Measurements from ENCODE around the gene NUDCD3.
A peak's percentile ranks its signal among the peaks of the same experiment; 100 is the strongest.
"Not testable (repeated sequence)": the region's sequence is repeated elsewhere in the genome, so short reads cannot be mapped to it uniquely, and the experiment has no call there.

The NUDCD3 gene

DNA sequence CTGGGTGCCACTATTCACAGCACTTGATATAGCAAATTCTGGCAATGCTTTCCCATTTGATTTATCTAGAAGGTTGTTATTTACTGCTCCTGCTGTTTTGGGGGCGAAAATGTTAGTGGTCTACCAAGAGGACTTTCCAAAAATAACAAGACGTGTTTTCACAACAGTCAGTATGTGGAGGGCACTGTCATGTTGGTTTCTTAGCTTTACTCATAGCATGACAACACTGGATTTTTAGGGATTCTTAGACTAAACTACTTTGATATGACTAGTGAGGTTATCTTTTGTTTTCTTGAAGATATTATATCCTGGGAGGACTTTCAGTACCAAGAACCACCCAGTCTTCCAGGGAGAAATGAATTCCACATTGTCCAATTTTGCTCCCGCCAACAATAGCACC, 49.4 kb downstream of the NUDCD3 start:
- no peak for DNase-seq

DNA sequence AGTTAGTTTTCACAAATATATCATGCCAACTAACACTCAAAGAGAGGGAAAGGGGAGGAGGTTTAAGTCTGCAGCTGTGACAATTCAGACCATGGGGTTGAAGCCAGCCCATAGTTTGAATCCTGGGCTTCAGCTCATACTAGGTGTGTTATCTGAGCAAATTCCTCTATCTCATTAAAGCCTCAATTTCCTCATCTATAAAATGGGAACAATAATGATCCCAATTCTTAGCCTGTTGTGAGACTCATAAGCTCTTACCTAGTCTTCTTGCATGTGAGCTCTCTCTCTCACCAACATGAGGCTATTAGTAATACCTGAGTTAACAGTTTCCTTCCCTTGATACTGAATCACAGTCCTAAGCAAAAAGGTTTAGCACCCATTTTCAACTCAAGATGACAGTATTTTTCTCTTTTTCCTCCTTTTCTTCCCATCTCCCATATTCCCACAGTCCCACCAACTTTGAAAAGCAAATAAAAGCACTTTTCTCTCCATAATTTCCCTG, 49.8 kb downstream of the NUDCD3 start:
- DNase-seq = no peak

GRCh38 chr7:44439926-44440325, 50.5 kb downstream of the NUDCD3 start:
- no peak for DNase-seq

DNA sequence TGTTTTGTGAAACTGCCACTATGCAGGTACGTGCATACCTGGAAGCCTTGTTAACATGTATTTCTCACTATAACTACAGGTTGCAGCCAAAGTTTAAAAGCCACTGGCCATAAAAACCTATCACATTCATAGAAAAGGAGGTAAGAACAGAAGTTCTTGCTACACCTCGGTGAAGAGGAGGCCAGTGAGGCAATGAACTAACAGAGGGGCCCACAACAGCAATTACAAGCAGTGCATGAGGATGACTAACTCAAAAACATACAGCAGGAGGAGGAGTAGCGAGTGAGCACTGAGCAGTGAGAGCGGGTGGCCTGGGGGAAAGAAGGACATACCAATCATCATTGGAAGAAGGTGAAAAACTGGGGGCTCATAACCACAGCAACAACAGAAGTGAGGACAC, 51.6 kb downstream of the NUDCD3 start:
- DNase-seq = no peak

DNA sequence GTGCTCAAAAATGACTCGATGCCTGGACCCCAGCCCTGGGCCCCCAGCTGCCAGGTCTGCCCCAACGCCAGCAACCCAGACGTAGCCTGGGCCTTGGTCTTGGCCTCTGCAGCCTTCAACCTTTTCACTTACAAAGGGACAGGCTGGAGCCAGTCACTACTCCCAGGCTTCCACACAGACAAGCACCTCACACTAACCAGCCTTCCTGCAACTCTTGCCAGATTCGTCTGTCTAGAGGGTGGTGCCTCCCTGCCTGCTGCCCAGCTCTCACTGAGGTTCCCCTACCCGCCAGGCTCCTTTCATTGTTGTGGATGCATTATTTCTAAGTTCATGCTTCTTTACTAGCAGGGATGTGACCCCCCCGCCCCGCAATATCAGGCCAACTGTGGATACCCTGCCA, 56.3 kb downstream of the NUDCD3 start:
- no peak for DNase-seq

DNA sequence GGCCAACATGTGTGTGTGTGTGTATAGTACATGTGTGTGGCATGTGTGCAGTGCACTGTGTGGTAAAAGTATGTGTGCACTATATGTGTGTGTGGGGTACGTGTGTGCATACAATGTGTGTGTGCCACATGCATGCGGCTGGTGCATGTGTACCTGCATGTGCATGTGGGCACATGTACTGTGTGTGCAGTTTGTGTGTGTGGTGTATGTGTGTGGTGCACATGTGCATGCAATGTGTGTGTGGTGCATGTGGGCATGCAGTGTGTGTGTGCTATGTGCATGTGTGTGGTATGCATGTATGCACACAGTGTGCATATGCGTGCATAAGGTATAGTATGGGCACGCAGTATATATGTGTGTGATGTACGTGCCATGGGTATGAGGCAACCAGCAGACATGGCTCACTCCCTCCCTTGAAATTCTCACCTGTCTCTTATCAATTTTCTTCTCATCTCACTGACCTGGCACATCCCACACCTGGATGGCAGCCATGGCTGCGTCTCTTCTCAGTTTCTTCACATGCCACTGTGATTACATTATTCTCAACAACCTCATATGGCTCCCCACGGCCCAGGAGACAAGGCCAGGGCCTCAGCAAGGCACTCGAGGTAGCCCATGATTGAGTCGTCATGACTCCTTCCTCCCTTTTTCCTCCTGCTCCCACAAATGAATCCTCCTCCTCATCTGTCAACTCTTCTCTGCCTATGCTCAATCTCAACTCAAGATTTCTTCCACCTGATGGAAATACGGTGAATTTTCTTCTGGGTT, 57.0 kb downstream of the NUDCD3 start:
- DNase-seq = no peak

DNA sequence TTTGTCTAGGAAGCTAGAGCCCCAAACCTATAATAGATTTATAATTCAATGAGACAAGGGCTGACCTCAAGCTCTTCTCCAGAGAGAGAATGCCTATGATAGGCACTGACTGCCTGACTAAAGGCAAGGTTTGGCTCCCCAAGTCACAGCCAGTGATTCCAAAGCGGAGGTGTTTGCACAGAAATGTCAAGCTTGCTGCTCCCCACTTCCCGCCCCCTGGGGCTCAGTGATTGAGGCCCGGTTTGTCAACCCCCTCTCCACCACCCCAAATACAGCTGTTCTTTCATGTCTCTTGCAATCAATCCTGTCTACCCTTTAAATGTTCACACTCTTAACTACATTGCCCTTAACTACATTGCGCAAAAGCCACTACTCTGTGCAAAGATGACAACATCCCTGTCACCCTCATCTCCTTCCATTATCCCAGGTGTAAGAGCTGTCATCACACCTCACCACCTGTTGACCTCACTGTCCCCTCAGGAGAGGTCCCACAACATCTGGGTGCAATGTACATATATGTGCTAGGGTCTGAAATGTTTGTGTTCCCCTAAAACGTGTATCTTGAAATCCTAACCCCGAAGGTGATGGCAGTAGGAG, 58.0 kb downstream of the NUDCD3 start:
- no peak for DNase-seq

GRCh38 chr7:44431091-44431608, 59.3 kb downstream of the NUDCD3 start:
- DNase-seq = no peak

GRCh38 chr7:44430054-44430453, 60.4 kb downstream of the NUDCD3 start:
- DNase-seq = no peak

DNA sequence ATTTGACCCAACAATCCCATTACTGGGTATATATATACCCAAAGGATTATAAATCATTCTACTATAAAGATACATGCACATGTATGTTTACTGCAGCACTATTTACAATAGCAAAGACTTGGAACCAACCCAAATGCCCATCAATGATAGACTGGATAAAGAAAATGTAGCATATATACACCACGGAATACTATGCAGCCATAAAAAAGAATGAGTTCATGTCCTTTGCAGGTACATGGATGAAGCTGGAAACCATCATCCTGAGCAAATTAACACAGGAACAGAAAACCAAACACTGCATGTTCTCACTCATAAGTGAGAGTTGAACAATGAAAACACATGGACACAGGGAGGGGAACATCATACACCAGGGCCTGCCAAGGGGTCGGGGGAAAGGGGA, 65.7 kb downstream of the NUDCD3 start:
- not testable (repeated sequence) for DNase-seq

- DNase-seq = no peak
Measured at GRCh38 chr7:44416941-44417340, 73.5 kb downstream of the NUDCD3 start.

- no peak for DNase-seq
Measured at GRCh38 chr7:44415510-44415909, 74.9 kb downstream of the NUDCD3 start.

DNA sequence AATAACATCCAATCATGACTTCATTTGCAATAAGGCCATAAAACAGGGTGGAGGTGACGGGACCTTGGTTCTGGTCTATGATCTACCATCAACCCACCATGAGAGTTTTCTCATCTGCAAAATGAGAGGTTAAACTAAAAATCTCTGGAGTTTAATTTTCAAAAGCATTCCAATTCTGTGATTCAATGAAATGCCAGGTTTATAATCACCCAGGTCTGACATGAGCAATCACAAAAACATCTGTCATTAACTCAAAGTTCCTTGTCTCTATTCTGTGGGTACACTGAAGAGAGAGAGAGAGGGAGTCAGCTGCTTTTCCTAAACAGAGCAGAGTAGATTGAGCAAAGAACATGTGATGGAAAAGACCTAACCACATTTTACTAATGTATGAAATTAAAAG, 75.4 kb downstream of the NUDCD3 start:
- peak; percentile 62 for DNase-seq

DNA sequence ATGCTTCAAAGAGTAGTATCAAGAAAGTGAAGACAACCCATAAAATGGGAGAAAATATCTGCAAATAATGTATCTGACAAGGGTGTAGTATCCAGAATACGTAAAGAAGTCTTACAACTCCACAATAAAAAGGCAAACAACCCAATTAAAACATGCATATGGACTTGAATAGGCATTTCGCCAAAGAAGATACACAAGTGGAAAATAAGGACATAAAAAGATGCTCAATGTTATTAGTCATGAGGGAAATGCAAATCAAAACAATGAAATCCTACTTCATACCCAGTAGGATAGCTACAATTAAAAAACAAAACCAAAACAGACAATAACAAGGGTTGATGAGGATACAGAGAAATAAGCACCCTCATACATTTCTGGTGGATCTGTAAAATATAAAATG, 79.2 kb downstream of the NUDCD3 start:
- no peak for DNase-seq

GRCh38 chr7:44408596-44408995, 81.9 kb downstream of the NUDCD3 start:
- DNase-seq = peak; percentile 9

- DNase-seq = no peak
Measured at GRCh38 chr7:44403775-44404174, 86.7 kb downstream of the NUDCD3 start.

DNA sequence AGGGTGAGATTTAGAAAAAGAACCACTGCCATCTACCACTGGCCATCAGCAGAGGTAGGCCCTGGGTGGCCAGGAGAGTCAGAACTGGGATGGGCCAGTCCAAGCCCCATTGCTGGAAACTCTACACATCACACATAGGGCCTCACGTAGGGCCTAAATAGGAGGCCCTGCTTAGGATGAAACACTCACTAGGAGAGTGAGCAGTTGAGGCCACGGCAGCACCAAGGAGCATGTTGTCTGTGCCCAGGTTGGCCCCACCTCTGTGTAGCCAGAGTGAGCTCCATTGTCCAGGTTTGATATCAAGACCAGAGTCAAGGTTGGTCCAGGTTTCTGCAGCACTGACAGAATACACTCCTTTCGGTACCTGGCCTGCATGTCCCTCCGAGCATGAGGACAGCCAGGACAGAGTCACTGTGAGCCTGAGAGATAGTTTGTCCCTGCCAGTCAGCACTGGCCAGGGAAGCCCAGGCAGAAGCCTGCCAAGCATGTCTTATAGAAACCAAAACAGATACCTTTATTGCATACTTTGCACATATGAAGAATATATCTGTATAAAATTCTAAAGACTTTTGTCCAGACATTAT, 87.2 kb downstream of the NUDCD3 start:
- DNase-seq = no peak

GRCh38 chr7:44402401-44403060, 87.9 kb downstream of the NUDCD3 start:
- no peak for DNase-seq

GRCh38 chr7:44401692-44402091, 88.8 kb downstream of the NUDCD3 start:
- DNase-seq = no peak

GRCh38 chr7:44400033-44400511, 90.4 kb downstream of the NUDCD3 start:
- no peak for DNase-seq

DNA sequence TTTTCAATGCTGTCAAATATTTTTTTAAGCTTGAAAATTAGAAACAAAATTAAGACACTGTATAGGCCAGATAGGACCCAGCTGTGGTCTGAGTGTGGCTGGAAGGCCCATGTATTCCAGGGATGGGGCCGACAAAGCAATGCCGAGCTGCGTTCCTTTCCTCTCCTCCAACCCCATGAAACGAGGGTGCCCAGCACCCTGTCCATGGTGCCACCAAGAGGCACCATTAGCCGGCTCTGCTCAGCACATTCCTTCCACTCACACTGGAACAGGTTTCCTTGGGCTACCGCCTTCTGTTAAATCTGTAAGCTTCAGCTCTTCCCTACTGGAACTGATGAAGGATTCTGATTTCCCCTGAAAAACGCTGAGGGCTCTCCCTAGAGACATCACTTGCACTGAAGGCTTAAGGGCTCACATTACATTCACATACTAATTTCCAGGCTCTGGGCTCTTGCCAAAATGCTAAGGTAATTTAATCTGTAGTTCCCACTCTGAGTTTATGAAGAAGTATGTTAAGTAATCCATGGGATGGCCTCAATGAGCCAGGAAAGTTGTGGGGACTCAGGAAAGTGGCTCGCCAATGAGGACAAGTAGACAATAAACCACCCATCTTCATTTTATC, 91.4 kb downstream of the NUDCD3 start:
- peak; percentile 50 for DNase-seq

- DNase-seq = no peak
Measured at GRCh38 chr7:44398511-44398911, 91.9 kb downstream of the NUDCD3 start.

Measured in fibroblast of upper back skin (primary cell).